GM12875 (cell line): ENCODE data around the gene SYNDIG1.
"Not testable (repeated sequence)": the region's sequence is repeated elsewhere in the genome, so short reads cannot be mapped to it uniquely, and the experiment has no call there.

Experiments used
- H3K4me3 ChIP-seq: one replicate; pipeline ENCODE4 v1.5.1; 2011; ENCODE audit warnings: low read depth, low read length, control low read depth
- TF ChIP-seq, protein P1 (sequence below): IDR thresholded peaks from 2 replicates; pipeline ENCODE4 v1.5.1; 2011; ENCODE audit warnings: low read depth, mild to moderate bottlenecking, control low read depth, inconsistent platforms, low read length, moderate library complexity, borderline replicate concordance; ENCODE audit not compliant: insufficient read depth

The SYNDIG1 gene

DNA sequence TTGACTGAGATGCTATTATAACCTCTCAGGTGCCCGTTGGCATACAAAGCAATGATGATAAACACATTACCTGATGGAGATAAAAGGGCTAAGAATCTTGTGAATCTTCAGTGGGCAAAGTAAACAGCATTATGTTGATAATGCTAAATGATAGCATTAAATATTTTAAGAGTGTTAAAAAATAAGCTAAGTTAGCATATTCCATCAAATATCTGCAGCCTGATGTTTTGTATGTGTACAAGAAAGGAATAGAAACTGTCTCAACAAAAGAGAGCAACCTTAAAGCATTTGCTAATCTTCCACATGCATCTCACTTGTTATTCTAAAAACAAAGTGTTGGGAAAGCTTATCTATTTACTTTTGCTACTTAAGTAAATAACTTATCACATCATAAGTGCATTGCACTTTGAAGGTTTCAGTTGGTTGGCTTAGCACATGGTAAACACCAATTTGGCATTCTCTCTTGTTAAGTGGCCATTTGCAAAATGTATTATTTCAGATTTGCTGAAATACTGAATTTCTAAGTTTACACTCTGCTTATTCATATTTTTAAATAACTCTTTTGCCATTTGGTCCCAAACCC lies 151.6 kb downstream of the SYNDIG1 start:
- H3K4me3 ChIP-seq, result no peak overlapping the region
- TF ChIP-seq, protein P1, sequence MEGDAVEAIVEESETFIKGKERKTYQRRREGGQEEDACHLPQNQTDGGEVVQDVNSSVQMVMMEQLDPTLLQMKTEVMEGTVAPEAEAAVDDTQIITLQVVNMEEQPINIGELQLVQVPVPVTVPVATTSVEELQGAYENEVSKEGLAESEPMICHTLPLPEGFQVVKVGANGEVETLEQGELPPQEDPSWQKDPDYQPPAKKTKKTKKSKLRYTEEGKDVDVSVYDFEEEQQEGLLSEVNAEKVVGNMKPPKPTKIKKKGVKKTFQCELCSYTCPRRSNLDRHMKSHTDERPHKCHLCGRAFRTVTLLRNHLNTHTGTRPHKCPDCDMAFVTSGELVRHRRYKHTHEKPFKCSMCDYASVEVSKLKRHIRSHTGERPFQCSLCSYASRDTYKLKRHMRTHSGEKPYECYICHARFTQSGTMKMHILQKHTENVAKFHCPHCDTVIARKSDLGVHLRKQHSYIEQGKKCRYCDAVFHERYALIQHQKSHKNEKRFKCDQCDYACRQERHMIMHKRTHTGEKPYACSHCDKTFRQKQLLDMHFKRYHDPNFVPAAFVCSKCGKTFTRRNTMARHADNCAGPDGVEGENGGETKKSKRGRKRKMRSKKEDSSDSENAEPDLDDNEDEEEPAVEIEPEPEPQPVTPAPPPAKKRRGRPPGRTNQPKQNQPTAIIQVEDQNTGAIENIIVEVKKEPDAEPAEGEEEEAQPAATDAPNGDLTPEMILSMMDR, result no peak

DNA sequence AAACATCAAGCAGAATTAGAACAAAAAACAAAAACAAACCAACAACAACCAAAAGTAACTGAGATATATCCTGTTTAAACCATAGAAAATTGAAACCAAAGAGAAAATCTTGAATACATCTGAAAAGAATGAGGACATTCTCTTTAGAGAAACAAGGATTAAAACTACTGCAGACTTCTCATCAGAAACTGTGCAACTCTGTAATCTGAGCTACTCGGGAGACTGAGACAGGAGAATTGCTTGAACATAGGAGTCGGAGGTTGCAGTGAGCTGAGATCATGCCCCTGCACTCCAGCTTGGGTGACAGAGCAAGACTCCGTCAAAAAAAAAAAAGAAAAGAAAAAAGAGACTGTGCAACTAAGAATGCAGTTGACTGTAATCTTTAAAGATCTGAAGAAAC lies 153.4 kb downstream of the SYNDIG1 start:
- H3K4me3 ChIP-seq, result no peak overlapping the region
- TF ChIP-seq, protein P1, result no peak

DNA sequence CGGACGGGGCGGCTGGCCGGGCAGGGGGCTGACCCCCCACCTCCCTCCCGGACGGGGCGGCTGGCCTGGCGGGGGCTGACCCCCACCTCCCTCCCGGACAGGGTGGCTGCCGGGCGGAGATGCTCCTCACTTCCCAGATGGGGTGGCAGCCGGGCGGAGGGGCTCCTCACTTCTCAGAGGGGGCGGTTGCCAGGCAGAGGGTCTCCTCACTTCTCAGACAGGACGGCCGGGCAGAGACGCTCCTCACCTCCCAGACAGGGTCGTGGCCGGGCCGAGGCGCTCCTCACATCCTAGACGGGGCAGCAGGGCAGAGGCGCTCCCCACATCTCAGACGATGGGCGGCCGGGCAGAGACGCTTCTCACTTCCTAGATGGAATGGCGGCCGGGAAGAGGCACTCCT lies 156.7 kb downstream of the SYNDIG1 start:
- not testable (repeated sequence) for H3K4me3 ChIP-seq

DNA sequence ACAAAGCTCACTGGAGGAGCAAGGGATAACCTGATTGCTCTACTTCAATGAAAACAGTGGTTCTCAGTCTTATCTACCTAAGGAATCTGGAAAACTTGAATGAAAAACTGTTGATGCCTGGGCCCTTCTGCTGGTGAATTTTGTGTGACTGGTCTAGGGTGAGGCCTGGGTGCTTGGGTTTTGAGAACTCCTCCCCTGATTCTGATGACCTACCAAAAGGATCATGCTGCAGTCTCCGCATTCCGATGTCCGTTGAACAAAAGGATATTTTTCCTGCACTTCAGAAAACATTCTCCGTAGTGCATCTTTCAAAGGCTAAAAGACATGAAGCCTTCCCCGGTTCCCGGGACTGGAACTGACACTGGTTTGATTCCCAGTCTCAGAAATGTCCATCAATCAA lies 157.9 kb downstream of the SYNDIG1 start:
- TF ChIP-seq, protein P1, result no peak
- no peak overlapping the region for H3K4me3 ChIP-seq

DNA sequence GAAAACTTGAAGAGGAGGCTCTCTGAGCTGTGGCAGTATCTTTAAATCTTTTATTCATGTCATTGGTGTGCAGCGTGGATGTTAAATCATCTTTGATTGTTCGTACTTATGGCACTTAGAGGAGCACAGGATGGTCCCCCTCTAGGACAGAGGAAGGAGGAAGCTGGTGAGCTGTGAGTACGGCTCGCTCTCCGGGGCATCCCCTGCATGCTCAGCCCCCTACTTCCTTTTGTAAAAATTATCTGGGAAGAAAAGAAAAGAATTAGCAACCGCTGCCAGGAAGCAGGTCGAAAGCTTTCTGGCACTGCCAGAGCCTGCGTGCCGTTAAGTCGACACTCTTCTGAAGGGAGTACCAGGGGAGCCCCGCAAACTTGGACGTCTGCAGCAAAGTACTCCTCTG lies 158.5 kb downstream of the SYNDIG1 start:
- TF ChIP-seq, protein P1, result no peak
- no peak overlapping the region for H3K4me3 ChIP-seq

DNA sequence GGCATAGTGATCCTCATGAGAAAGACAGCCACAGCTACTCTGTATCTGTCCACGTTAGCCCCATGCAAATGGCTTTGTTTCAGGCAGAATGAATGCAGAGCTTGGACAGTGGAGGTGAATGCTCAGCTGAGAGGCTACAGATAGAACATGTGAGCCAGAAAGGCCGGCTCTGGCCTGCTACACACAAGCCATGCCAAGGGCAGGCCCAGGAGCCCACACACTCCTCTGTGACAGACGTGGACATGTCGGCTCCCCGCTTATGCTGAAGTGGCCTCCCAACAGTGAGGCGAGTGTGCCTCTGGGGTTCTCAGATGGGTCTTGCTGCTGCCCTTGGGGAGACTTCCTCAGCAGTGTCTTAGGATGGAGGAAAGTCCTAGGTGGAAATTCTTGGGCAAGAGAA lies 159.6 kb downstream of the SYNDIG1 start:
- TF ChIP-seq, protein P1, result no peak
- no peak overlapping the region for H3K4me3 ChIP-seq

DNA sequence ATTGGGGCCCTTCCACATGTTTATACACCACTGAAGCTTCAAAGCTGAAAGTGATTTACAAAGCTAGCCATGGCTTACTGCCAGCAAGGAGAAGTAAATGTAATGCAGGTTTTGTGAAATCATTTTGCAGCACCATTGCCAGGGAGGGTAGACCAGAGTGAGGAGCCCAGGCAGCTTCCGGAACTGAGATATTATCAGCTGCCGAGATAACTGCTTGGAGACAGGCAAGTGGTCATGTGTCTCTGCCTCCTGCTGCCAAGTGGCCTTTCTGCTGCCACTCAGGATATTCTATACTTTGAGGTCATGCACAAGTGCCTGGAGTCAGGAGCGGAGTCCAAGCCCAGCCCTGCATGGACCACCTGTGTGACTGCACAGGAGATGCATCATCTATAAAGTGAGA lies 160.2 kb downstream of the SYNDIG1 start:
- TF ChIP-seq, protein P1, result no peak
- no peak overlapping the region for H3K4me3 ChIP-seq

DNA sequence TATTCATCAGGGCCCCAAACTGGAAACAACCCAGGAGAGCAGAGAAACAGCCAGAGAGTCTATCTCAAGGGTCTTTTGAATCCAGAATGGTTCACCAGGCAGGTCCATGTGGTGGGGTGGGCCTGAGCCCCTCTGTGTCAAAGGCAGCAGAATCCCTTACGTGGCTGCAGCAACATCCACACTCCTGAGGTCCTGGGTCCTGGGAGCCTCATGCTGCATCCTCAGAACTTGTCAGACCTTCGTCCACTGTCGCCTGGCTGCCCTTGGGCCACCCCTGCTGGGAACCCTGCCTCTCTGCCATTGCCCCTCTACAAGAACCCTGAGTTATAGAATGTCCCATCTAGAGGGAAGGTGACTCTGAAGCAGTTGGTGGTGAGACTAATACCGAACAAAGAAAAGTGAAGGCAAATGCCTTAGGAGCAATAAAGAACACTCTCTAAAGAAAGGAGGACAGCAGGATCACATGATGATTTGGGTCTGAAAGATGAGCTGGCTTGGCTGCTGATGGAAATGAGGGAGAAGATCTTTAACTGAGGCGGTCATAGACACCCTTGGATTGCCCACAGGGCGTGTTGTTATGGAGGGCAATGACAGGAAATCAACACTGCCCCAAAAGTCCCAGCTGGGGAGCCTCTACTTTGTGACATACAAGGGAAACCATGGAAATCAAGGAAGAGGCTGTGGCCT lies 161.2 kb downstream of the SYNDIG1 start:
- no peak overlapping the region for H3K4me3 ChIP-seq
- TF ChIP-seq, protein P1, result no peak
